IMR-90 (cell line): ENCODE measurements around the gene EGFR. TPM values are rescaled to one million over a fixed set of nuclear protein-coding genes. Genes with fewer than 3 reads are reported as not detected.

Source experiments
- ATAC-seq: fragments of 200-7000 bp; cut with Tn5 transposase; 2 replicates; pipeline ENCODE4 v1.9.1; 2020; ENCODE audit warnings: low read depth, mild to moderate bottlenecking, moderate library complexity
- BruUV-seq: library from RNA; stranded (reverse); fragments of 400-500 nt; replicated peaks from 2 replicates; lab custom pipeline; 2021; lab: Mats Ljungman, UMichigan
- CTCF ChIA-PET: fragments of 300-600 bp; formaldehyde crosslinking; extraction: SDS; loops from one replicate; lab custom pipeline; 2021; ENCODE audit warnings: antibody characterized with exemption; lab: Yijun Ruan, JAX
- POLR2A ChIA-PET: fragments of 300-600 bp; sonication (Branson Sonifier 250); formaldehyde crosslinking; loops from one replicate; lab custom pipeline; 2022; ENCODE audit warnings: antibody characterized with exemption; ENCODE audit not compliant: unreplicated experiment; lab: Charles Lee
- DNase-seq: peaks from one replicate; pipeline ENCODE4 v3.0.0; 2013
- H2AFZ ChIP-seq: replicated peaks from 2 replicates; pipeline ENCODE3; 2013; ENCODE audit warnings: low read length, mild to moderate bottlenecking; ENCODE audit not compliant: poor library complexity
- H2AK5ac ChIP-seq: 2 replicates; pipeline ENCODE4 v1.6.1; 2013; ENCODE audit warnings: low read depth, low read length, inconsistent platforms
- H2AK9ac ChIP-seq: replicated peaks from 2 replicates; pipeline ENCODE3; 2013; ENCODE audit warnings: mild to moderate bottlenecking, low read depth, low read length, moderate library complexity; ENCODE audit not compliant: poor library complexity
- H2BK120ac ChIP-seq: 2 replicates; pipeline ENCODE4 v1.6.1; 2013; ENCODE audit warnings: low read depth, low read length, inconsistent platforms
- H2BK15ac ChIP-seq: 3 replicates; pipeline ENCODE4 v1.6.1; 2013; ENCODE audit warnings: low read depth, low read length, inconsistent platforms
- H2BK20ac ChIP-seq: 2 replicates; pipeline ENCODE4 v1.6.1; 2013; ENCODE audit warnings: low read depth, mild to moderate bottlenecking, inconsistent platforms, low read length, moderate library complexity
- H2BK5ac ChIP-seq: 2 replicates; pipeline ENCODE4 v1.6.1; 2013; ENCODE audit warnings: mild to moderate bottlenecking, low read depth, low read length, inconsistent platforms; ENCODE audit not compliant: poor library complexity, severe bottlenecking
- H3K14ac ChIP-seq: replicated peaks from 2 replicates; pipeline ENCODE4 v1.6.1; 2013; ENCODE audit warnings: low read depth, low read length, inconsistent platforms
- H3K18ac ChIP-seq: 2 replicates; pipeline ENCODE4 v1.6.1; 2013; ENCODE audit warnings: low read depth, low read length, control low read depth
- H3K23ac ChIP-seq: 2 replicates; pipeline ENCODE4 v1.6.1; 2013; ENCODE audit warnings: low read depth, low read length, inconsistent platforms
- H3K27ac ChIP-seq: 2 replicates; pipeline ENCODE4 v1.5.1; 2013; ENCODE audit warnings: mild to moderate bottlenecking, control low read depth, low read length; ENCODE audit not compliant: insufficient read depth
- H3K27me3 ChIP-seq: 2 replicates; pipeline ENCODE4 v1.6.1; 2013; ENCODE audit warnings: low read length; ENCODE audit not compliant: control insufficient read depth, insufficient read depth
- H3K36me3 ChIP-seq: 2 replicates; pipeline ENCODE4 v1.6.1; 2013; ENCODE audit warnings: low read length, mixed read lengths; ENCODE audit not compliant: control insufficient read depth, insufficient read depth
- H3K4ac ChIP-seq: 2 replicates; pipeline ENCODE4 v1.6.1; 2013; ENCODE audit warnings: low read depth, low read length, inconsistent platforms
- H3K4me1 ChIP-seq: 2 replicates; pipeline ENCODE4 v1.6.1; 2013; ENCODE audit warnings: low read length, mixed read lengths; ENCODE audit not compliant: control insufficient read depth, insufficient read depth
- H3K4me2 ChIP-seq: 2 replicates; pipeline ENCODE4 v1.6.1; 2013; ENCODE audit warnings: low read depth, mild to moderate bottlenecking, control low read depth, low read length, moderate library complexity
- H3K4me3 ChIP-seq: 2 replicates; pipeline ENCODE4 v1.5.1; 2013; ENCODE audit warnings: low read depth, mild to moderate bottlenecking, control low read depth, low read length, moderate library complexity; ENCODE audit not compliant: insufficient read depth
- H3K56ac ChIP-seq: 2 replicates; pipeline ENCODE4 v1.6.1; 2013; ENCODE audit warnings: low read length, inconsistent platforms; ENCODE audit not compliant: insufficient read depth; ENCODE audit errors: extremely low read depth
- H3K79me1 ChIP-seq, 2 experiments: 2 replicates each; pipeline ENCODE4 v1.6.1; 2013; ENCODE audit warnings: low read length in 2 of 2, inconsistent platforms in 1 of 2, low read depth in 1 of 2
- H3K9ac ChIP-seq: 2 replicates; pipeline ENCODE4 v1.6.1; 2013; ENCODE audit warnings: low read depth, low read length, control low read depth
- H3K9me1 ChIP-seq: 2 replicates; pipeline ENCODE4 v1.6.1; 2013; ENCODE audit warnings: low read length, inconsistent platforms; ENCODE audit not compliant: insufficient read depth
- H3K9me3 ChIP-seq: 2 replicates; pipeline ENCODE4 v1.6.1; 2013; ENCODE audit warnings: low read length; ENCODE audit not compliant: control insufficient read depth, insufficient read depth
- H4K20me1 ChIP-seq: 2 replicates; pipeline ENCODE4 v1.6.1; 2013; ENCODE audit warnings: low read length, inconsistent platforms; ENCODE audit not compliant: insufficient read depth
- H4K5ac ChIP-seq: 2 replicates; pipeline ENCODE4 v1.6.1; 2013; ENCODE audit warnings: mild to moderate bottlenecking, low read depth, low read length, control low read depth
- H4K8ac ChIP-seq, 2 experiments: 2 replicates each; pipeline ENCODE4 v1.6.1; 2013; ENCODE audit warnings: low read depth in 2 of 2, low read length in 2 of 2, control low read depth in 1 of 2, inconsistent platforms in 1 of 2
- H4K91ac ChIP-seq: 2 replicates; pipeline ENCODE4 v1.6.1; 2013; ENCODE audit warnings: low read depth, low read length, inconsistent platforms; ENCODE audit not compliant: insufficient read depth
- BHLHE40 ChIP-seq: fragments of 150-350 bp; IDR thresholded peaks from 2 replicates; pipeline ENCODE4 v1.6.1; 2016; ENCODE audit warnings: mild to moderate bottlenecking, low read depth, low read length
- CEBPB ChIP-seq: IDR thresholded peaks from 2 replicates; pipeline ENCODE4 v1.6.1; 2012; ENCODE audit warnings: low read depth, low read length, improper control_type of control experiment
- CHD1 ChIP-seq: IDR thresholded peaks from 2 replicates; pipeline ENCODE4 v1.6.1; 2012; ENCODE audit warnings: low read depth, low read length, improper control_type of control experiment
- FOS ChIP-seq: fragments of 150-350 bp; IDR thresholded peaks from 2 replicates; pipeline ENCODE4 v1.6.1; 2016; ENCODE audit warnings: low read depth, low read length
- NFE2L2 ChIP-seq: fragments of 150-350 bp; IDR thresholded peaks from 2 replicates; pipeline ENCODE4 v1.6.1; 2016; ENCODE audit warnings: low read depth, mild to moderate bottlenecking, low read length
- POLR2A ChIP-seq: IDR thresholded peaks from 2 replicates; pipeline ENCODE4 v1.6.1; 2012; ENCODE audit warnings: mild to moderate bottlenecking, low read depth, low read length
- RAD21 ChIP-seq: IDR thresholded peaks from 2 replicates; pipeline ENCODE4 v1.6.1; 2012; ENCODE audit warnings: low read length, improper control_type of control experiment
- RFX5 ChIP-seq: IDR thresholded peaks from 2 replicates; pipeline ENCODE4 v1.8.0; 2012; ENCODE audit warnings: low read depth, mild to moderate bottlenecking, low read length, moderate library complexity
- SMC3 ChIP-seq: fragments of 150-350 bp; IDR thresholded peaks from 2 replicates; pipeline ENCODE4 v1.6.1; 2016; ENCODE audit warnings: low read depth, mild to moderate bottlenecking, antibody characterized with exemption, low read length, moderate library complexity
- USF2 ChIP-seq: fragments of 150-350 bp; IDR thresholded peaks from 2 replicates; pipeline ENCODE4 v1.6.1; 2017; ENCODE audit warnings: mild to moderate bottlenecking, antibody characterized with exemption, low read length, low read depth
- WGBS, 2 experiments: methylation state at CpG; one replicate each; pipeline versions ENCODE4 v1.1.5 to v1.1.7; 2013; ENCODE audit warnings: missing lambda C conversion rate in 2 of 2; ENCODE audit not compliant: insufficient read length in 1 of 2; ENCODE audit errors: extremely low coverage in 2 of 2; 5-methylcytosine and 5-hydroxymethylcytosine counted together
- dilution Hi-C: fragments of 300-500 bp; cut with HindIII; formaldehyde crosslinking; loops from one replicate; pipeline ENCODE4 v1.14.3; 2018; ENCODE audit warnings: low sequenced_read_pairs; ENCODE audit not compliant: unreplicated experiment
- in situ Hi-C: fragments of 300-500 bp; cut with MboI; formaldehyde crosslinking; loops from 3 replicates; pipeline ENCODE4 v1.14.3; 2019; ENCODE audit warnings: low sequenced_read_pairs, inconsistent platforms, mixed read lengths
- intact Hi-C: fragments of 100-400 bp; cut with micrococcal nuclease; formaldehyde crosslinking; loops from 2 replicates; pipeline ENCODE4 v1.10.0; 2022
- polyA plus RNA-seq, 3 experiments: library from polyadenylated mRNA; depleted of rRNA; stranded (reverse); fragments of >200 nt; gene quantifications; 2 replicates each; pipeline ENCODE4 v1.2.3, GENCODE V29; 2012; ENCODE audit warnings: low replicate concordance in 1 of 3
- total RNA-seq: library from RNA; depleted of rRNA; stranded (reverse); fragments of >200 nt; gene quantifications from 2 replicates; pipeline ENCODE4 v1.2.3, GENCODE V29; 2012
- TF ChIP-seq, protein P1 (sequence below): fragments of 150-350 bp; IDR thresholded peaks from 2 replicates; pipeline ENCODE4 v1.6.1; 2016; ENCODE audit warnings: low read depth, mild to moderate bottlenecking, low read length, moderate library complexity, borderline replicate concordance
- TF ChIP-seq, protein P2 (sequence below): conservative IDR thresholded peaks from 2 replicates; pipeline ENCODE4 v1.5.1; 2012; ENCODE audit warnings: mild to moderate bottlenecking, low read depth, low read length, improper control_type of control experiment

The EGFR gene
- total and polyA plus RNA-seq, 2 of the 4 experiments (the other 2 are of a cell fraction) = 36.9 to 60.4 TPM

DNA sequence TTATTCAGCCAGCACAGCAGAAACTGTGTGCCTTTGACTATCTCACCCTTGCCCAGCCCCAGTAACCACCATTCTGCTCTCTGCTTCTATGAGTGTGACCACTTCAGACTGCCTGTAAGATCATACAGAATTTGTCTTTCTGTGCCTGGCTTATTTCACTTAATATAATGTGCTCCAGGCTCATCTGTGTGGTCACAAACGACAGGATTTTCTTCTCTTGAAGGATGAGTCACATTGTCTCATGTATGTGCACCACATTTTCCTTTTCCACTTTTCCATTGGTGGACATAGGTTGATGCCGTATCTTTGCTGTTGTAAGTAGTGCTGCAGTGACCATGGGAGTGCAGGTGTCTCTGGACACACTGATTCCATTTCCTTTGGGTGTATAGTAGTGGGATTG is 223.8 kb downstream of the EGFR start:
- Histone ChIP-seq H2AK9ac (no peak overlapping the region), H3K36me3 (no peaks in the 10 kb centered on the region), H4K91ac (no peak overlapping the region), H2BK120ac (no peak overlapping the region), H3K4ac (no peak overlapping the region), H2AFZ (no peak overlapping the region), H3K9ac (no peak overlapping the region), H4K8ac (no peak overlapping the region), H2BK15ac (no peak overlapping the region), H3K18ac (no peak overlapping the region), H3K23ac (no peak overlapping the region), H3K4me2 (no peak overlapping the region), H3K27me3 (peaks cover 2% of the 10 kb centered on the region; the same call in 1 of the 2 replicates), H2BK5ac (no peak overlapping the region), H3K79me1 (no peaks in the 10 kb centered on the region), H2AK5ac (no peak overlapping the region), H3K9me3 (no peaks in the 10 kb centered on the region), H2BK20ac (no peak overlapping the region), H3K56ac (no peak overlapping the region), H3K9me1 (no peaks in the 10 kb centered on the region; the same call in 1 of the 2 replicates), H4K20me1 (no peaks in the 10 kb centered on the region), H4K5ac (no peak overlapping the region), H3K27ac (no peak overlapping the region), H3K4me1 (peaks cover 3% of the 10 kb centered on the region), H3K4me3 (no peak overlapping the region), H3K14ac (no peak overlapping the region)
- ChIA-PET POLR2A (no interaction called here), CTCF (interaction anchor here (0.6 kb wide), 1 partner anchor 144 kb away, joined by 3 read pairs; no protein-coding TSS in a partner anchor)
- intact Hi-C loops = no loop called here
- no TSS peak for BruUV-seq
- in situ Hi-C loops = no loop called here
- peak; percentile 56 for DNase-seq
- no CpG with 5 or more reads among the region's 2 CpGs for WGBS, 2 experiments
- ATAC-seq = no peak
- TF ChIP-seq POLR2A = no peak
- TF ChIP-seq CEBPB = no peak
- no peak for TF ChIP-seq SMC3
- TF ChIP-seq RFX5 = no peak
- TF ChIP-seq BHLHE40 = no peak
- TF ChIP-seq CHD1 = no peak
- TF ChIP-seq USF2 = no peak
- TF ChIP-seq, protein P1, sequence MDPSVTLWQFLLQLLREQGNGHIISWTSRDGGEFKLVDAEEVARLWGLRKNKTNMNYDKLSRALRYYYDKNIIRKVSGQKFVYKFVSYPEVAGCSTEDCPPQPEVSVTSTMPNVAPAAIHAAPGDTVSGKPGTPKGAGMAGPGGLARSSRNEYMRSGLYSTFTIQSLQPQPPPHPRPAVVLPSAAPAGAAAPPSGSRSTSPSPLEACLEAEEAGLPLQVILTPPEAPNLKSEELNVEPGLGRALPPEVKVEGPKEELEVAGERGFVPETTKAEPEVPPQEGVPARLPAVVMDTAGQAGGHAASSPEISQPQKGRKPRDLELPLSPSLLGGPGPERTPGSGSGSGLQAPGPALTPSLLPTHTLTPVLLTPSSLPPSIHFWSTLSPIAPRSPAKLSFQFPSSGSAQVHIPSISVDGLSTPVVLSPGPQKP = no peak
- no peak for TF ChIP-seq FOS
- TF ChIP-seq RAD21 = no peak
- TF ChIP-seq NFE2L2 = no peak
- TF ChIP-seq, protein P2, sequence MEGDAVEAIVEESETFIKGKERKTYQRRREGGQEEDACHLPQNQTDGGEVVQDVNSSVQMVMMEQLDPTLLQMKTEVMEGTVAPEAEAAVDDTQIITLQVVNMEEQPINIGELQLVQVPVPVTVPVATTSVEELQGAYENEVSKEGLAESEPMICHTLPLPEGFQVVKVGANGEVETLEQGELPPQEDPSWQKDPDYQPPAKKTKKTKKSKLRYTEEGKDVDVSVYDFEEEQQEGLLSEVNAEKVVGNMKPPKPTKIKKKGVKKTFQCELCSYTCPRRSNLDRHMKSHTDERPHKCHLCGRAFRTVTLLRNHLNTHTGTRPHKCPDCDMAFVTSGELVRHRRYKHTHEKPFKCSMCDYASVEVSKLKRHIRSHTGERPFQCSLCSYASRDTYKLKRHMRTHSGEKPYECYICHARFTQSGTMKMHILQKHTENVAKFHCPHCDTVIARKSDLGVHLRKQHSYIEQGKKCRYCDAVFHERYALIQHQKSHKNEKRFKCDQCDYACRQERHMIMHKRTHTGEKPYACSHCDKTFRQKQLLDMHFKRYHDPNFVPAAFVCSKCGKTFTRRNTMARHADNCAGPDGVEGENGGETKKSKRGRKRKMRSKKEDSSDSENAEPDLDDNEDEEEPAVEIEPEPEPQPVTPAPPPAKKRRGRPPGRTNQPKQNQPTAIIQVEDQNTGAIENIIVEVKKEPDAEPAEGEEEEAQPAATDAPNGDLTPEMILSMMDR = no peak
- dilution Hi-C loops = no loop called here
